HL-60/S4 (cell line): Measurements from ENCODE around the gene BUB3.

ENCODE experiments used
- in situ Hi-C: fragments of 300-500 bp; cut with MboI; formaldehyde crosslinking; loops from 2 replicates; pipeline ENCODE4 v1.14.3; 2022; ENCODE audit warnings: low sequenced_read_pairs

The BUB3 gene

GRCh38 chr10:123140164-123140982, 13.8 kb upstream of the BUB3 start:
- in situ Hi-C loops, result loop anchor here (25.0 kb wide), 1 partner anchor 822 kb away; no protein-coding TSS in a partner anchor

- in situ Hi-C loops, result loop anchor here (25.0 kb wide), 1 partner anchor 821 kb away; no protein-coding TSS in a partner anchor
Measured at GRCh38 chr10:123140983-123141390, 13.2 kb upstream of the BUB3 start.

GRCh38 chr10:123141791-123142700, 12.2 kb upstream of the BUB3 start:
- in situ Hi-C loops, result loop anchor here (25.0 kb wide), 1 partner anchor 820 kb away; no protein-coding TSS in a partner anchor

- in situ Hi-C loops, result loop anchor here (25.0 kb wide), 1 partner anchor 820 kb away; no protein-coding TSS in a partner anchor
Measured at GRCh38 chr10:123142701-123143161, 11.5 kb upstream of the BUB3 start.

- in situ Hi-C loops, result loop anchor here (25.0 kb wide), 1 partner anchor 819 kb away; no protein-coding TSS in a partner anchor
Measured at GRCh38 chr10:123143162-123143824, 10.9 kb upstream of the BUB3 start.

- in situ Hi-C loops, result loop anchor here (25.0 kb wide), 1 partner anchor 819 kb away; no protein-coding TSS in a partner anchor
Measured at GRCh38 chr10:123143825-123144168, 10.4 kb upstream of the BUB3 start.

- in situ Hi-C loops, result loop anchor here (25.0 kb wide), 1 partner anchor 817 kb away; no protein-coding TSS in a partner anchor
Measured at GRCh38 chr10:123144697-123145541, 9.3 kb upstream of the BUB3 start.

GRCh38 chr10:123145542-123146012, 8.6 kb upstream of the BUB3 start:
- in situ Hi-C loops, result loop anchor here (25.0 kb wide), 1 partner anchor 817 kb away; no protein-coding TSS in a partner anchor

GRCh38 chr10:123146013-123146893, 7.9 kb upstream of the BUB3 start:
- in situ Hi-C loops, result loop anchor here (25.0 kb wide), 1 partner anchor 816 kb away; no protein-coding TSS in a partner anchor

GRCh38 chr10:123146894-123147634, 7.1 kb upstream of the BUB3 start:
- in situ Hi-C loops, result loop anchor here (25.0 kb wide), 1 partner anchor 815 kb away; no protein-coding TSS in a partner anchor

- in situ Hi-C loops, result loop anchor here (25.0 kb wide), 1 partner anchor 814 kb away; no protein-coding TSS in a partner anchor
Measured at GRCh38 chr10:123147635-123148413, 6.4 kb upstream of the BUB3 start, which contains the start of gene HMX2. TSS of gene HMX2 (plus strand) at chr10:123148136. CDS start at chr10:123148379, 243 bp downstream.

- in situ Hi-C loops, result loop anchor here (25.0 kb wide), 1 partner anchor 814 kb away; no protein-coding TSS in a partner anchor
Measured at GRCh38 chr10:123148414-123149161, 5.6 kb upstream of the BUB3 start.

GRCh38 chr10:123149162-123149567, 5.0 kb upstream of the BUB3 start:
- in situ Hi-C loops, result loop anchor here (25.0 kb wide), 1 partner anchor 813 kb away; no protein-coding TSS in a partner anchor

GRCh38 chr10:123149568-123150270, 4.5 kb upstream of the BUB3 start:
- in situ Hi-C loops, result loop anchor here (25.0 kb wide), 1 partner anchor 813 kb away; no protein-coding TSS in a partner anchor
